Trophoblast cell (in vitro differentiated cells and primary cell): ENCODE measurements around the gene IL17REL. TPM values are rescaled to one million over a fixed set of nuclear protein-coding genes. Genes with fewer than 3 reads are reported as not detected.
A peak's percentile ranks its signal among the peaks of the same experiment; 100 is the strongest.

Experiments used
- DNase-seq, 2 donors: peaks; one replicate each; pipeline ENCODE4 v3.0.0-alpha.2; 2016
- H2AFZ ChIP-seq: 2 replicates; pipeline ENCODE4 v1.6.1; 2013; ENCODE audit warnings: low read length, moderate library complexity, mild to moderate bottlenecking; ENCODE audit not compliant: insufficient read depth, poor library complexity
- H2AK5ac ChIP-seq: 2 replicates; pipeline ENCODE4 v1.6.1; 2013; ENCODE audit warnings: mild to moderate bottlenecking, low read length
- H2BK120ac ChIP-seq: 2 replicates; pipeline ENCODE4 v1.6.1; 2013; ENCODE audit warnings: low read length, mild to moderate bottlenecking, moderate library complexity; ENCODE audit not compliant: insufficient read depth, poor library complexity
- H2BK12ac ChIP-seq: 2 replicates; pipeline ENCODE4 v1.6.1; 2013; ENCODE audit warnings: mild to moderate bottlenecking, low read length, moderate library complexity
- H2BK5ac ChIP-seq: 2 replicates; pipeline ENCODE4 v1.6.1; 2013; ENCODE audit warnings: low read length, low read depth, moderate library complexity, mild to moderate bottlenecking; ENCODE audit not compliant: poor library complexity
- H3K14ac ChIP-seq: 2 replicates; pipeline ENCODE4 v1.6.1; 2013; ENCODE audit warnings: mild to moderate bottlenecking, low read length
- H3K18ac ChIP-seq: 2 replicates; pipeline ENCODE4 v1.6.1; 2013; ENCODE audit warnings: mild to moderate bottlenecking, low read length
- H3K23ac ChIP-seq: 2 replicates; pipeline ENCODE4 v1.6.1; 2013; ENCODE audit warnings: low read length
- H3K27ac ChIP-seq: 2 replicates; pipeline ENCODE4 v1.5.1; 2013; ENCODE audit warnings: low read depth, mild to moderate bottlenecking, inconsistent platforms, low read length, moderate library complexity
- H3K27me3 ChIP-seq: 2 replicates; pipeline ENCODE4 v1.6.1; 2013; ENCODE audit warnings: inconsistent platforms, mild to moderate bottlenecking, low read length, moderate library complexity; ENCODE audit not compliant: insufficient read depth
- H3K36me3 ChIP-seq, 2 experiments: 1 replicate in 1 of 2; 2 replicates in 1 of 2; pipeline ENCODE4 v1.6.1; 2013; ENCODE audit warnings: low read length in 2 of 2, mild to moderate bottlenecking in 2 of 2, moderate library complexity in 1 of 2; ENCODE audit not compliant: insufficient read depth in 2 of 2, control insufficient read depth in 1 of 2
- H3K4ac ChIP-seq: 2 replicates; pipeline ENCODE4 v1.6.1; 2013; ENCODE audit warnings: low read depth, mild to moderate bottlenecking, low read length, moderate library complexity
- H3K4me1 ChIP-seq, 2 experiments: 1 replicate in 1 of 2; 2 replicates in 1 of 2; pipeline ENCODE4 v1.6.1; 2013; ENCODE audit warnings: low read length in 2 of 2, mild to moderate bottlenecking in 2 of 2, moderate library complexity in 1 of 2; ENCODE audit not compliant: insufficient read depth in 2 of 2, control insufficient read depth in 1 of 2
- H3K4me2 ChIP-seq: 2 replicates; pipeline ENCODE4 v1.6.1; 2013; ENCODE audit warnings: inconsistent platforms, mild to moderate bottlenecking, low read length, moderate library complexity
- H3K4me3 ChIP-seq: 2 replicates; pipeline ENCODE4 v1.5.1; 2013; ENCODE audit warnings: mild to moderate bottlenecking, low read depth, low read length, inconsistent platforms
- H3K79me1 ChIP-seq: one replicate; pipeline ENCODE4 v1.6.1; 2013; ENCODE audit warnings: low read length
- H3K79me2 ChIP-seq: 2 replicates; pipeline ENCODE4 v1.6.1; 2013; ENCODE audit warnings: low read length, mild to moderate bottlenecking; ENCODE audit not compliant: control insufficient read depth, insufficient read depth, poor library complexity
- H3K9ac ChIP-seq: 2 replicates; pipeline ENCODE4 v1.6.1; 2013; ENCODE audit warnings: mild to moderate bottlenecking, low read length
- H3K9me3 ChIP-seq: 2 replicates; pipeline ENCODE4 v1.6.1; 2013; ENCODE audit warnings: low read depth, mild to moderate bottlenecking, control low read depth, inconsistent platforms, low read length; ENCODE audit not compliant: insufficient read depth
- H4K12ac ChIP-seq: 2 replicates; pipeline ENCODE4 v1.6.1; 2013; ENCODE audit warnings: low read depth, mild to moderate bottlenecking, low read length, moderate library complexity
- H4K8ac ChIP-seq: 2 replicates; pipeline ENCODE4 v1.6.1; 2013; ENCODE audit warnings: low read depth, mild to moderate bottlenecking, low read length, moderate library complexity
- H4K91ac ChIP-seq: one replicate; pipeline ENCODE4 v1.6.1; 2013; ENCODE audit warnings: low read depth, mild to moderate bottlenecking, low read length, moderate library complexity
- WGBS: extraction: QIAGEN DNeasy Blood & Tissue Kit; methylation state at CpG from one replicate; pipeline ENCODE4 v1.1.7; 2013; ENCODE audit warnings: missing lambda C conversion rate; ENCODE audit not compliant: insufficient read length, insufficient coverage; ENCODE audit errors: extremely low coverage; 5-methylcytosine and 5-hydroxymethylcytosine counted together
- polyA plus RNA-seq: library from polyadenylated mRNA; stranded (reverse); fragments of 200-250 nt; gene quantifications from 2 replicates; pipeline ENCODE4 v1.2.3, GENCODE V29; 2013

IL17REL gene
- polyA plus RNA-seq = 0.01 TPM in 1 of 2 replicates, not detected in the other

GRCh38 chr22:50012211-50013181 lies at the start of gene IL17REL:
Gene IL17REL, minus strand, starts transcription at chr22:50012765. Its CDS starts 119 bp downstream, at chr22:50012646.
- Histone ChIP-seq H2AK5ac (no peak within 1 kb of the TSS), H4K91ac (no peak within 1 kb of the TSS), H3K36me3 (no peaks in the 10 kb centered on the region), H2BK12ac (no peak within 1 kb of the TSS), H2BK5ac (no peak within 1 kb of the TSS), H3K4me2 (no peak within 1 kb of the TSS), H3K79me2 (no peaks in the 10 kb centered on the region), H3K27ac (no peak within 1 kb of the TSS), H2AFZ (no peak within 1 kb of the TSS), H4K8ac (no peak within 1 kb of the TSS), H3K79me1 (no peaks in the 10 kb centered on the region), H3K4me3 (no peak within 1 kb of the TSS), H3K27me3 (peaks cover 37% of the 10 kb centered on the region), H3K14ac (no peak within 1 kb of the TSS), H3K23ac (no peak within 1 kb of the TSS), H3K9ac (no peak within 1 kb of the TSS), H3K4me1 (no peaks in the 10 kb centered on the region), H4K12ac (no peak within 1 kb of the TSS), H3K4ac (no peak within 1 kb of the TSS), H3K9me3 (peaks cover 4% of the 10 kb centered on the region), H2BK120ac (no peak within 1 kb of the TSS), H3K18ac (no peak within 1 kb of the TSS)
- no CpG with 5 or more reads among the region's 29 CpGs for WGBS
- DNase-seq = peak in 1 of 2 donors; percentile 24

GRCh38 chr22:50061824-50062355 lies 49.3 kb upstream of the IL17REL start:
- H3K23ac ChIP-seq = no peak overlapping the region
- no peak overlapping the region for H3K18ac ChIP-seq
- H2AFZ ChIP-seq = no peak overlapping the region
- H2BK120ac ChIP-seq = no peak overlapping the region
- no peak for DNase-seq
- H3K36me3 ChIP-seq = no peaks in the 10 kb centered on the region
- H4K91ac ChIP-seq = no peak overlapping the region
- H3K79me1 ChIP-seq = no peaks in the 10 kb centered on the region
- peaks cover 1% of the 10 kb centered on the region for H3K9me3 ChIP-seq
- no peak overlapping the region for H2AK5ac ChIP-seq
- H3K4me3 ChIP-seq = no peak overlapping the region
- H3K79me2 ChIP-seq = no peaks in the 10 kb centered on the region
- no peak overlapping the region for H2BK12ac ChIP-seq
- no peak overlapping the region for H2BK5ac ChIP-seq
- H3K4me2 ChIP-seq = no peak overlapping the region
- WGBS = no CpG with 5 or more reads among the region's 17 CpGs
- peaks cover 0 to 10% of the 10 kb centered on the region in 2 experiments for H3K4me1 ChIP-seq
- H3K4ac ChIP-seq = no peak overlapping the region
- H4K12ac ChIP-seq = no peak overlapping the region
- no peak overlapping the region for H3K9ac ChIP-seq
- H3K14ac ChIP-seq = no peak overlapping the region
- H3K27me3 ChIP-seq = peaks cover 17% of the 10 kb centered on the region
- H4K8ac ChIP-seq = no peak overlapping the region
- no peak overlapping the region for H3K27ac ChIP-seq

- Histone ChIP-seq H3K23ac (no peak overlapping the region), H4K8ac (no peak overlapping the region), H4K91ac (no peak overlapping the region)
Measured at GRCh38 chr22:50061141-50061823, 48.7 kb upstream of the IL17REL start.

GRCh38 chr22:50060441-50061140 lies 48.0 kb upstream of the IL17REL start:
- H2AK5ac ChIP-seq = no peak overlapping the region
- H3K79me2 ChIP-seq = no peaks in the 10 kb centered on the region
- peaks cover 0 to 10% of the 10 kb centered on the region in 2 experiments for H3K4me1 ChIP-seq
- H2BK120ac ChIP-seq = no peak overlapping the region
- H3K9me3 ChIP-seq = peaks cover 1% of the 10 kb centered on the region
- H2BK5ac ChIP-seq = no peak overlapping the region
- no peak overlapping the region for H3K4me3 ChIP-seq
- H3K23ac ChIP-seq = no peak overlapping the region
- H3K14ac ChIP-seq = no peak overlapping the region
- WGBS = no CpG with 5 or more reads among the region's 28 CpGs
- no peak overlapping the region for H4K91ac ChIP-seq
- H3K27me3 ChIP-seq = peaks cover 20% of the 10 kb centered on the region
- H3K79me1 ChIP-seq = no peaks in the 10 kb centered on the region
- H4K8ac ChIP-seq = no peak overlapping the region
- H3K18ac ChIP-seq = no peak overlapping the region
- no peak overlapping the region for H3K9ac ChIP-seq
- no peak overlapping the region for H3K4ac ChIP-seq
- no peak overlapping the region for H2BK12ac ChIP-seq
- no peaks in the 10 kb centered on the region for H3K36me3 ChIP-seq
- H3K4me2 ChIP-seq = no peak overlapping the region
- no peak overlapping the region for H4K12ac ChIP-seq
- H2AFZ ChIP-seq = no peak overlapping the region
- DNase-seq = no peak
- H3K27ac ChIP-seq = no peak overlapping the region

More at GRCh38 chr22:50061141-50061823, 48.7 kb upstream of the IL17REL start:
- no peak overlapping the region for H2AK5ac ChIP-seq
- no peaks in the 10 kb centered on the region for H3K79me1 ChIP-seq
- H2AFZ ChIP-seq = no peak overlapping the region
- no peak overlapping the region for H3K18ac ChIP-seq
- H3K36me3 ChIP-seq = no peaks in the 10 kb centered on the region
- H3K14ac ChIP-seq = no peak overlapping the region
- H3K4me1 ChIP-seq = peaks cover 0 to 10% of the 10 kb centered on the region in 2 experiments
- H3K4me3 ChIP-seq = no peak overlapping the region
- H3K4me2 ChIP-seq = no peak overlapping the region
- peaks cover 20% of the 10 kb centered on the region for H3K27me3 ChIP-seq
- no peaks in the 10 kb centered on the region for H3K79me2 ChIP-seq
- H2BK120ac ChIP-seq = no peak overlapping the region
- H3K9me3 ChIP-seq = peaks cover 1% of the 10 kb centered on the region
- no peak overlapping the region for H4K12ac ChIP-seq
- no peak overlapping the region for H3K9ac ChIP-seq
- no CpG with 5 or more reads among the region's 27 CpGs for WGBS
- H3K4ac ChIP-seq = no peak overlapping the region
- no peak overlapping the region for H2BK12ac ChIP-seq
- H2BK5ac ChIP-seq = no peak overlapping the region
- no peak overlapping the region for H3K27ac ChIP-seq
- no peak for DNase-seq
